D341Med (cell line): ENCODE data around the gene HDAC4.

Experiments used
- DNase-seq: peaks from one replicate; pipeline ENCODE4 v3.0.0; 2012; ENCODE audit warnings: low spot score

HDAC4 gene

DNA sequence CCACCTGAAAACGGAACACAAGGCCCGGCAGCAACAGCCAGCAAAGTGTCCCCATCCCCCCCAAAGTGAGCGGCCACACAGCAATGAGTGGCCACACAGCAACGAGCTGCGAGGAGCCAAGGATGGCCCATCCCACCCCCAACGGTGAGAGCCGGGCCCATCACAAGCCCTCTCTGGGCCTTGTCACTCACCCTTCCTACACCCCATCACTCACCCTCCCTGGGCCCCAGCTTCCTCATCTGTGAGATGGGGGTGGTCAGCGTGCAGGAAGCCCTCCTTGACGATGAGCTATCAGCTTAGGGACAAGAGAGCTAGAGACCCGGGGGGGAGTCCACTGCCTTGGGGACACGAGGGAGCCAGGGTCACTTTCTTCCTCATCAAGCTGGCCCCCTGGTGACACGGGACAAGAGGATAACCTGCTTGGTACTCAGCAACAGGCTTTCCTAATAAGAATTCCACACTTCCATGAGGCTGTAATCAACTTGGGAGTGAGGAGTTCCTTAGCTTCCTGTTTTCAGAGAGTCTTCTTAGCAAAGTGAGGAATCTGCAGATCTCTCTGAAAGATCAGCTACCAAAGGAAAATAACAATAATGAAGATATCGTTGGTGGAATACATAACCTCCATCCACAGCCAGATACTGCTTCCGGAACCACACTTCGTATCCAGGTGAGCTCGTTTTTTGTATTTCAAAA, 92.8 kb downstream of the HDAC4 start:
- DNase-seq: no peak

- no peak for DNase-seq
Measured at GRCh38 chr2:239307221-239307569, 93.6 kb downstream of the HDAC4 start.

- no peak for DNase-seq
Measured at GRCh38 chr2:239306274-239307220, 94.3 kb downstream of the HDAC4 start.

GRCh38 chr2:239305771-239306170, 95.0 kb downstream of the HDAC4 start:
- DNase-seq: no peak

GRCh38 chr2:239305222-239305575, 95.6 kb downstream of the HDAC4 start:
- no peak for DNase-seq

DNA sequence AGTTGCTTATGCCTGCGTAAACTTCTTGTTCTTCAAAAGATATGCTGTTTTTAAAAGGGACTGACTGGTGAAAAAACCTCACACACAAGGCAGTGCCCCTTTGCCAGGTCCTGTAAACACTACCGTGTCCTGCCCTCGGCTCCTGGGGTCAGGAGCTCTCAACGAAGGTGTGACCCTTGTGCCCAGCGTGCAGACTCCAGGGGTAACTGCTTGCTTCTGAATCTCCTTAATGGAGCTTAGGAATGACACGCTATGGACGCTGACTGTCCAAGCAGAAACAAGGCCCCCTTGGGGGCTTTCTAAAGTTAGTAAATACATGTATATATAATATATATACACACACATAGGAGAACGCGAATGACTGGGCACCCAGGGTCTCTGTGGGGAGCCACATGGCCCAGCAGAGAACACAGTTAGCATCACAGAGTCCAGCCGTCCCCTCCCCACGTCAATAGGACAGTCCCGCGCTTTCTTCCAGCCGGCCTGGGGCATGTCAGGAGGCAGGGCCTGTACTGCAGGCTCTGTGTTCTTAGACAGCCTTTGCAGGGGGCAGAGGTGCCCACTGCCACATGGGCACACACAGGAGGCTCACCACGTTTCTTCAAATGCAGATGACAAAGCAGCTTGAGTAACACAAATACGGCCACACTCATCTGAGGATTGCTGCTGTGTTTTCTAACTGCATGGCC, 96.1 kb downstream of the HDAC4 start:
- no peak for DNase-seq

DNA sequence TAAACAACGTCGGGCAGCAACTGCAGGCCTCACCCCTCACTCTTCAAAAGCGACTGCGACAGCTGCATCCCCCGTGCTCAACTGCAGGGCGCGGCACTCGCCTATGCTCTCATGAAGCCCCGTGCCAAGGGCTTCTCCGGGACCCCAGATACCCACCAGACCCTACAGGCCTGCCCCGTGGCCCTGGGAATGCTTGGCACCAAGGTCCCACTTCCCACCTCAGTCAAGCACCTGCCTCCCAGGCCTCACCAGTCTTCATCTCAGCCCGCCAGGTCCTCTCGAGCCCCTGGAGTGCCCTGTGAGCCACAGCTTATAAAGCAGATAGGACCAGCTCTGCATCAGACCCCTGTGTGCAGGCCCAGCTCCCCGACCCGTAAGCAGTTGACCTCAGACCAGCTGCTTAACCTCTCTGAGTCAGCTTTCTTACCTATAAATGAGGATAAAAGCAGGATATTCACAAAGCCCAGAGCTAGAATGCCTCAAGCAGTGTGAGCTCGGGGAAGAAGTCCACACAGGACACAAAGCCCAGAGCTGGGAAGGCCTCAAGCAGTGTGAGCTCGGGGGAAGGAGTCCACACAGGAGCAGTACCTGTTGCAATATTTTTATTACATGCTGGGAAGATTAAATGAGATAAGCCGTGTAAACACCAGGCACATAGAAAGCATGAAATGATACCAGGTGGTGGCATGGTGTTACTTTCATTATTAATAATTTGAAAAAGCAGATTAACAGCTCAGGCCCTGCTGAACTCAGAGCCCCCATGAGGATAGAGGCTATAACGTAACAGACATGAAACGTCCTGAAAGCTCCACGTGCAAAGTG, 96.9 kb downstream of the HDAC4 start:
- peak; percentile 78 for DNase-seq

DNA sequence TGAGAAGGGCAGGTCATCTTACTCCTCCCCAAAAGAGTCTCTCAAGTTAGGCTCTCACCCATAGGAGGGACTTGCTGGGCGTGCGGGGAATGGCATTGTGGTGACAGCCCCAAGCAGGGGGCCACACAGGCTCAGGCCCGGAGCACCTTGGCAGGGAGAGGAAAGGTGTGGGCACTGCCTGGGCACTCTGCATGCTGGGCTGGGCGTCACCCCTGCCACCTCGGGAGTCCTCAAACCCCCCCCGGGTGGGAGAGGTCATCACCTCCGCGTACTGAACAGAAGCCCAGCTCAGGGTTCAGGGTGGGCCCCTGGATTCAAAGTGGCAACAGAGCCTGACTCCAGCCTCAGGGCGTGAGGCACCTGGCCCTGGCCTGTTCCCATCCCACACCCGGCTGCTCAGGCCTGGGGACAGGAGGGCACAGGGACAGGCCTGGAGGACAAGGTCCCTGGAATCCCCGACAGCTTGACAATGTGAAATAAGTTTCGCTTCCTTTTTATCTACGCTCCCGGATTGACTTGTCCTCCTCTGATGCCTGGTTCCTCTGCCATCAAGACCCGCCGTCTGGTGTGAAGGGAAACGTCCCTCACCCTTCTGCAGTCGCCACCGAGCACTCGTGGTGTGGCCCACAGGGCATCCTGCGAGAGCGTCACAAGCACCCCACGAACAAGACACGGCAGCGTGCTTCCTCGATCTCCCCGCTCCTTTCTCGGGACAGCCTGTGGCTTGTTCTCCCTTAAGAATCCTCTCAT, 97.8 kb downstream of the HDAC4 start:
- DNase-seq: no peak

- DNase-seq: no peak
Measured at GRCh38 chr2:239302083-239302807, 98.6 kb downstream of the HDAC4 start.

GRCh38 chr2:239300871-239301735, 99.7 kb downstream of the HDAC4 start:
- DNase-seq: no peak

DNA sequence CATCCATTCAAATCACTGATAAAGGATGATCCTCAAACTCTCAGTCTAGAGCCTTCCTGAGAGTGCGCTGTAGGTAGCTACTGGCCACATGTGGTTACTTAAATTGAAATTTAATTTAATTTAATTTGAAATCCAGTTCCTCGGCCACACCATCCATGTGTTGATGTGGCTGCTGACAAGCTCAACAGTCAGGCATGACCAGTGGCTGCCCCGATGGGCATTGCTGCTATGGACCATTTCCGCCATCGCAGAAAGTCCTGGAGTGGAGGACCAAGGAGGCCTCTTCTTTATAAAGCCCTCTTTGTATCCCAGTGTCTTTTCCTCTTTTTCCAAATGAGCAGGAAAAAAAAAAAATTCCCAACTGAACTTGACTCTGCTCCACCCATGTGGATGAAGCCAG, 100.6 kb downstream of the HDAC4 start:
- DNase-seq: no peak

DNA sequence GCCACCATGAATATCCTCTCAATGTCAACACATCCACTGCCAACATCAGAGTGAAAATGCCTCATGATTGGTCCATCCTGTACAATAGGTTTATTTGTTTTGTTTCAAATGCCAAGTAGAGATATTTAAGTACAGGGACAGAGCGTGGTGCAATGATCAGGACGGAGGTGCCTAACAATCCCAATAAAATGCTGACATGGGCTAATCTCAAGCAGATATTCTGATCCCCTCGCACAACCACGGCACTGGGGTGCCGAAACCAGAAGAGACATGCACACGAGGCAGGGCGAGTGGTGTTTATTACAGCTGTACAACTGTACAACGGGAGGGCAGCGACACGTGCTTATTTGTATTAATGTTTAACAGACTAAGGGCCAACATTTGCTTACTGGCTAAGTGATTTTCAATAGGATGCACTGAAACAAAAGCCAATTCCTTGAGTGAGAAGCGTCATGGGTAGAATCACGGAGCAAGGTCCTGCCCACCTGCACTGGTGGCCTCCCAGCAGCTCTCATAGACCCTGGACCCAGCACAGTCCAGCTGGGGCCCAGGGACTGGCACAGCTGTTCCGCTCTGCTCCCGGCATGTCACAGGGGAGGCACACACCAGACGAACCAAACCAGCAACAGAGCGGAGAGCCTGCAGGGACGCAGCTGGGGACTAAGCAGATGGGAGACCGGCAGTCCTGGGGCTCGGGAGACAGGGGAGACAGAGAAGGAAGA, 101.4 kb downstream of the HDAC4 start:
- DNase-seq: no peak

DNA sequence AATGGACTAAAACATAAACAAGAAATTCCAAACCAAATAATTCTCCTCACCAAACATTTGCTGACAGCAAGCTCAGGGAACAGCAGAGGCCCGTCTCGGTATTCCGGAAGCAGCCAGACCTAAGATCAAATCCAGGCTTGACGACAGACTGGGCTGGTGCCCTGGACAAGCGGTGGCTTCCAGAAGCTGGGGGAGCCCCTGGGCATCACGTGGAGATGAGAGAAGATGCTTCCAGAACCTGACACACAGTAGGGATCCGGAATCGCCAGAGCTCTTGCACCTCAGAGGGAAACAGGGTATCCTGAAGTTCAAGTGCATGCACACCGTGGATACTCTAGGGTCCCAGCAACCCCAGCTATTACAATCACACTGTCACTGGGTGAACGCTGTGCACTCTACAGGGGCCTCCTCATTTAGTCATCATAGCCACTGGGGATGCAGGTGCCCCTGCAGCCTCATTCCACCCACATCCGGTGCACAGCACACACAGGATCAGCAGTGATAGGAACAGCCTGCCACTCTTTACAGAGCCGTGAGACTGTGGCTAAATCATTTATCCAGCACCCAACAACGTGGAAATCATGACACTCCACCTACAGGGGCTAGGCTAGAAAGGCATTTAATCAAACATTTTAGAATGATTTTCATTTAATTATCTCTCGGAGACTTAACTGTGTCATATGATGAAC, 102.6 kb downstream of the HDAC4 start:
- DNase-seq: no peak

DNA sequence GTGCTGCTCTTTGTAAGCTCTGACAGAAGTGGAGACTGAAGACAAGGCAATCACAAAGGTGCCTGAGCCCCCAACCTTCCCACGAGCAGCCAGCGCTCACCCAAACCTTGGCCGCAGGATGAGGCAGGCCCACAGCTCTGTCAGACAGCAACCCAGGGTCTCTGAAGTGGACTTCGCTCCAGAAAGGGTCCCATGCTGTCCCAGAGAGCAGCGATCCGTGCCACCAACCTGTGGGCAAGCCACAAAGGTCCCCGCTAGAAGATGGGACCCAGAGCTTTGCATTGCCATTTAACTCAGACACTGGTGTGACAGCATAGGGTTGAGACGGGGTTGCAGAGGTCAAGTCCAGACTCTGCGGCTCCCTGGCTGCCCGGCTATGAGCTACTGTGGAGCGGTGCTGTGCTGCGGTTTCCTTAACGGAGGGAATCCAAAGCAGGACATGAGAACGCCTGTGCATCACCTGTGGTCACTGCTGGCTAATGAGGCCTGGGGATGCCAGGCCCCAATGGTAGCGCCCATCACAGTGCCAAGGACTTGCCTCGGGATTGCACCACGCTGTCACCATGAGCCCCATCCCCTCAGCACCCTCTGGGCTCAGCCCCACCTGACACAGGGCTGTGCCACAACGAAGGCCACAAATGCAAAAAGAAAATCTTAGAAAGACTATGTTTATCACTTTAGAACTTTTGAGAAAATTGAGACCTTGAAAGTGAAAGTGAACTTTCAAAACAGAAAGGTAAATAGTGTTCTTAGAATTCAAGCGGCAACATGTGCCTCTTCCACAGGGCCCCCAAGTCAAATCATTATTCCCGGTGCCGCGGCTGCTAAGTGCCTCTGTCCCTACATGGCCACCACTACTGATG, 103.4 kb downstream of the HDAC4 start:
- no peak for DNase-seq

DNA sequence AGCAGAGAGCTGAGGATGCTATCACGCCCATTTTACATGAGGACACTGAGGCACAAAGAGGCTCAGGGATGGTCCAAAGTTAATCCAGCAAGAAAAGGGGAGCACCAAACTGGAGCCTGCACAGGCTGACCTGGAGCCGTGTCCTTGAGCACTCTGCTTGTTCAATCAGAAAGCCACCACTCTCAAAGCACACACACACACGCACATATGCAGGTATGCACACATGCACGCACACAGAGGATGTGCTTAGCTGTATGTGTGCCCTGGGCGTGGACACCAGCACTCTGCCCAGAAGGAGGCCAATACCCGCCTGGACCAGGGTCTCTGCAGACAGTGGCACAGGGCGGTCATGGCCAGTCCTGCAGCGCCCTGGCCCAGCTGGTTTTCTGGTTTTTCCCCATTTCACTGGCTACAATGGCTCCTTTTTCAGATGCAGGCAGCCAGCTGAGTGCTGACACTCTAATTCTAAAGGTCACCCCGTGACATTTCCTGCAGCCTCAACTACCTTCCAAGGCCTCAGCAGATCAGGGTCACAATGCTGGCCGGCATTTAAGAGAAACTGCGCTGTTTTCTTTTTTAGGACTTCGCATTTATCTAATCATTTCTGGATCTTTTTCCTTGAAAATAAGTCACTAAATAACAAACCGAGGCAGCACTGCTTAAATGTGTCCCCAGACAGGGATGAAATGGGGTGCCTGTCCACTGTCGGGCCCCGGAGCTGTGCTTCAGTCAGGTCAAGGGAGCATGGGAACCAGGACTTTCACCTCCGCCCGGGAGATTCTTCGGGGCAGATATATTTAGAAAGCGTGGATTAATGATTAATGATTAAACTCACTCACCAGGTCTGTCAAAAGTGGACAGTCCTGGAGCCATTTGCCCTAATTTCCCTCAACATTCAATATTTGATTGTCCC, 104.5 kb downstream of the HDAC4 start:
- DNase-seq: no peak

DNA sequence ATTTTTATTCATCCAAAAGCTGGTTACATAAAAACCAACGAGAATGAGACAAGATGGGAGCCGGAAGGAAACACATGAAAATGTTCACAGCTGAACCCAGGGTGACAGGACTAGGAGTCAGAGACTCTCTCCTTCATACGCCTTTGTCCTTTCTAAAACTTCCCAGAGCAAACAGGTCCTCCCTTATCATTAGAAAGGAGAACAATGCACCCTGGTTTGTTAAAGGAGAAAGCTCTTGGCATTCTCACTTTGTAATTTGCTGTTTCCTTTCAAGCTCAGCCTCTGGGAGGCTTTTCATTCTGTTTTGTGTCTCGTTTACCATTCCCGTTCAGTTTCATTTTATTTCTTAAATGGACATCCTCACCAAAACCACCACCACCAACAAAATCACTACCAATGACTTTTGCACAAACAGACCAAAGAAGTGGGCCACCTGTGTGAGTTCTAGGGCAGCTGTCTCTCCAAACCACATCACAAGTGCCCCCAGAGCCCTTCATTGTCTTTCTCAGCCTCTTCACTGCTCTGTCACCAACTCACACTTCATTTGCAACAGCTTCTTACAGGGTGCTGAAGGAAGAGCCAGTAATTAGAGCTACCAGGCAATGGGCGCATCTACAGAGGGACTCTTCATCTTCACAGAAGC, 105.3 kb downstream of the HDAC4 start:
- no peak for DNase-seq
